ENCODE data around the gene FAM120B. TPM values are rescaled to one million over a fixed set of nuclear protein-coding genes. Genes with fewer than 3 reads are reported as not detected.
"Not testable (repeated sequence)": the region's sequence is repeated elsewhere in the genome, so short reads cannot be mapped to it uniquely, and the experiment has no call there.

The FAM120B gene
- total and polyA plus RNA-seq, 2 of the 4 experiments (the other 2 are of a cell fraction): 15.3 to 28.0 TPM

GRCh38 chr6:170347975-170348374, 41.4 kb downstream of the FAM120B start:
- no TSS peak for BruUV-seq (replicated peaks)
- no peak overlapping the region for H2AFZ ChIP-seq (replicated peaks; ENCODE audit: low read length, poor library complexity)
- H3K9ac ChIP-seq (ENCODE audit: low read depth, low read length): no peak overlapping the region
- H3K79me1 ChIP-seq (ENCODE audit: low read depth in 1 of 2, low read length in 2 of 2): peaks cover 30 to 34% of the 10 kb centered on the region in 2 experiments
- DNase-seq (no peak), ATAC-seq (ENCODE audit: low read depth) (no peak)
- H3K9me1 ChIP-seq (ENCODE audit: insufficient read depth, low read length): peaks cover 3% of the 10 kb centered on the region; the same call in 1 of the 2 replicates
- no peak overlapping the region for H3K4me2 ChIP-seq (ENCODE audit: low read depth, low read length)
- H3K36me3 ChIP-seq (ENCODE audit: control insufficient read depth, insufficient read depth, low read length): peaks cover 32% of the 10 kb centered on the region
- no peak overlapping the region for H3K56ac ChIP-seq (ENCODE audit: extremely low read depth, insufficient read depth, low read length)
- H3K4ac ChIP-seq (ENCODE audit: low read depth, low read length): no peak overlapping the region
- dilution Hi-C loops (cut with HindIII; ENCODE audit: low sequenced_read_pairs, unreplicated experiment): no loop called here
- no peak overlapping the region for H2BK20ac ChIP-seq (ENCODE audit: low read depth, low read length)
- intact Hi-C loops (cut with micrococcal nuclease): no loop called here
- no peak overlapping the region for H4K91ac ChIP-seq (ENCODE audit: insufficient read depth, low read depth, low read length)
- in situ Hi-C loops (cut with MboI; ENCODE audit: low sequenced_read_pairs): no loop called here
- H3K18ac ChIP-seq (ENCODE audit: low read depth, low read length): no peak overlapping the region
- no peak overlapping the region for H3K27ac ChIP-seq (ENCODE audit: insufficient read depth, low read length)
- H3K9me3 ChIP-seq (ENCODE audit: control insufficient read depth, insufficient read depth, low read length): peaks cover 8% of the 10 kb centered on the region
- WGBS, 2 experiments (ENCODE audit: extremely low coverage in 2 of 2, insufficient read length in 1 of 2): no CpG with 5 or more reads among the region's 6 CpGs
- H3K4me3 ChIP-seq (ENCODE audit: insufficient read depth, low read depth, low read length): no peak overlapping the region
- peaks cover 11% of the 10 kb centered on the region; the same call in 1 of the 2 replicates for H4K20me1 ChIP-seq (ENCODE audit: insufficient read depth, low read length)
- peaks cover 5% of the 10 kb centered on the region for H3K4me1 ChIP-seq (ENCODE audit: control insufficient read depth, insufficient read depth, low read length)
- H3K27me3 ChIP-seq (ENCODE audit: control insufficient read depth, insufficient read depth, low read length): no peaks in the 10 kb centered on the region
- H3K14ac ChIP-seq (replicated peaks; ENCODE audit: low read depth, low read length): no peak overlapping the region
- H2BK5ac ChIP-seq (ENCODE audit: low read depth, low read length, poor library complexity, severe bottlenecking): no peak overlapping the region
- H3K23ac ChIP-seq (ENCODE audit: low read depth, low read length): no peak overlapping the region
- no peak for TF ChIP-seq NFE2L2 (IDR thresholded peaks at IDR 0.05; ENCODE audit: low read depth, low read length)
- no peak for TF ChIP-seq POLR2A (IDR thresholded peaks at IDR 0.05; ENCODE audit: low read depth, low read length)
- TF ChIP-seq CEBPB (IDR thresholded peaks at IDR 0.05; ENCODE audit: low read depth, low read length): no peak
- no peak for TF ChIP-seq SMC3 (IDR thresholded peaks at IDR 0.05; ENCODE audit: low read depth, low read length)
- no peak for TF ChIP-seq FOS (IDR thresholded peaks at IDR 0.05; ENCODE audit: low read depth, low read length)
- H2BK15ac ChIP-seq (ENCODE audit: low read depth, low read length): no peak overlapping the region
- no peak overlapping the region for H2AK9ac ChIP-seq (replicated peaks; ENCODE audit: low read depth, low read length, poor library complexity)
- no peak overlapping the region for H4K5ac ChIP-seq (ENCODE audit: low read depth, low read length)
- no peak overlapping the region for H4K8ac ChIP-seq (ENCODE audit: low read depth in 2 of 2, low read length in 2 of 2)
- no peak overlapping the region for H2BK120ac ChIP-seq (ENCODE audit: low read depth, low read length)
- ChIA-PET CTCF (interaction anchor here (0.6 kb wide), 1 partner anchor 196 kb away, joined by 3 read pairs; no protein-coding TSS in a partner anchor), POLR2A (ENCODE audit: unreplicated experiment) (no interaction called here)
- H2AK5ac ChIP-seq (ENCODE audit: low read depth, low read length): no peak overlapping the region

GRCh38 chr6:170351456-170351855, 44.9 kb downstream of the FAM120B start:
- Histone ChIP-seq H3K36me3 (ENCODE audit: control insufficient read depth, insufficient read depth, low read length) (peaks cover 23% of the 10 kb centered on the region), H3K79me1 (ENCODE audit: low read depth in 1 of 2, low read length in 2 of 2) (peaks cover 16 to 25% of the 10 kb centered on the region in 2 experiments)
- H4K91ac ChIP-seq (ENCODE audit: insufficient read depth, low read depth, low read length); H2BK20ac ChIP-seq (ENCODE audit: low read depth, low read length); H3K23ac ChIP-seq (ENCODE audit: low read depth, low read length); H2BK5ac ChIP-seq (ENCODE audit: low read depth, low read length, poor library complexity, severe bottlenecking); H3K14ac ChIP-seq (replicated peaks; ENCODE audit: low read depth, low read length); H3K27me3 ChIP-seq (ENCODE audit: control insufficient read depth, insufficient read depth, low read length); BruUV-seq (replicated peaks); H3K4me3 ChIP-seq (ENCODE audit: insufficient read depth, low read depth, low read length); H2AK9ac ChIP-seq (replicated peaks; ENCODE audit: low read depth, low read length, poor library complexity); H3K4me1 ChIP-seq (ENCODE audit: control insufficient read depth, insufficient read depth, low read length); H3K56ac ChIP-seq (ENCODE audit: extremely low read depth, insufficient read depth, low read length); H3K18ac ChIP-seq (ENCODE audit: low read depth, low read length); H3K4me2 ChIP-seq (ENCODE audit: low read depth, low read length); in situ Hi-C loops (cut with MboI; ENCODE audit: low sequenced_read_pairs); H2BK15ac ChIP-seq (ENCODE audit: low read depth, low read length); H2BK120ac ChIP-seq (ENCODE audit: low read depth, low read length); ATAC-seq (ENCODE audit: low read depth); H4K5ac ChIP-seq (ENCODE audit: low read depth, low read length); H3K9me1 ChIP-seq (ENCODE audit: insufficient read depth, low read length); H4K8ac ChIP-seq (ENCODE audit: low read depth in 2 of 2, low read length in 2 of 2); H3K27ac ChIP-seq (ENCODE audit: insufficient read depth, low read length); H3K9ac ChIP-seq (ENCODE audit: low read depth, low read length); POLR2A ChIA-PET (ENCODE audit: unreplicated experiment); dilution Hi-C loops (cut with HindIII; ENCODE audit: low sequenced_read_pairs, unreplicated experiment); H2AFZ ChIP-seq (replicated peaks; ENCODE audit: low read length, poor library complexity); intact Hi-C loops (cut with micrococcal nuclease); H4K20me1 ChIP-seq (ENCODE audit: insufficient read depth, low read length); H2AK5ac ChIP-seq (ENCODE audit: low read depth, low read length); DNase-seq; H3K9me3 ChIP-seq (ENCODE audit: control insufficient read depth, insufficient read depth, low read length); H3K4ac ChIP-seq (ENCODE audit: low read depth, low read length): not testable (repeated sequence)
- CTCF ChIA-PET: interaction anchor here (1.3 kb wide), 1 partner anchor 179 kb away, joined by 3 read pairs; no protein-coding TSS in a partner anchor
